ENCODE results near the gene OTX1. TPM values are rescaled to one million over a fixed set of nuclear protein-coding genes. Genes with fewer than 3 reads are reported as not detected.

The OTX1 gene
- total and polyA plus RNA-seq, 2 of the 4 experiments (the other 2 are of a cell fraction) = 0.03 TPM; not detected in 1

- POLR2A ChIA-PET (ENCODE audit: unreplicated experiment) = no interaction called here
- intact Hi-C loops (cut with micrococcal nuclease) (no loop called here), dilution Hi-C loops (cut with HindIII; ENCODE audit: low sequenced_read_pairs, unreplicated experiment) (no loop called here), in situ Hi-C loops (cut with MboI; ENCODE audit: low sequenced_read_pairs) (no loop called here)
- Histone ChIP-seq H3K4me1 (ENCODE audit: control insufficient read depth, insufficient read depth, low read length) (no peaks in the 10 kb centered on the region), H3K14ac (replicated peaks; ENCODE audit: low read depth, low read length) (no peak overlapping the region), H2BK5ac (ENCODE audit: low read depth, low read length, poor library complexity, severe bottlenecking) (no peak overlapping the region), H2BK120ac (ENCODE audit: low read depth, low read length) (no peak overlapping the region), H4K5ac (ENCODE audit: low read depth, low read length) (no peak overlapping the region), H3K18ac (ENCODE audit: low read depth, low read length) (no peak overlapping the region), H4K91ac (ENCODE audit: insufficient read depth, low read depth, low read length) (no peak overlapping the region), H2BK20ac (ENCODE audit: low read depth, low read length) (no peak overlapping the region), H3K9ac (ENCODE audit: low read depth, low read length) (no peak overlapping the region), H3K9me1 (ENCODE audit: insufficient read depth, low read length) (no peaks in the 10 kb centered on the region), H4K8ac (ENCODE audit: low read depth in 2 of 2, low read length in 2 of 2) (no peak overlapping the region), H3K27me3 (ENCODE audit: control insufficient read depth, insufficient read depth, low read length) (no peaks in the 10 kb centered on the region), H3K9me3 (ENCODE audit: control insufficient read depth, insufficient read depth, low read length) (no peaks in the 10 kb centered on the region), H3K56ac (ENCODE audit: extremely low read depth, insufficient read depth, low read length) (no peak overlapping the region), H4K20me1 (ENCODE audit: insufficient read depth, low read length) (no peaks in the 10 kb centered on the region), H2AFZ (replicated peaks; ENCODE audit: low read length, poor library complexity) (no peak overlapping the region), H3K4ac (ENCODE audit: low read depth, low read length) (no peak overlapping the region), H3K4me2 (ENCODE audit: low read depth, low read length) (no peak overlapping the region), H2BK15ac (ENCODE audit: low read depth, low read length) (no peak overlapping the region), H3K27ac (ENCODE audit: insufficient read depth, low read length) (no peak overlapping the region), H3K23ac (ENCODE audit: low read depth, low read length) (no peak overlapping the region), H2AK5ac (ENCODE audit: low read depth, low read length) (no peak overlapping the region), H3K36me3 (ENCODE audit: control insufficient read depth, insufficient read depth, low read length) (no peaks in the 10 kb centered on the region; the same call in 1 of the 2 replicates), H2AK9ac (replicated peaks; ENCODE audit: low read depth, low read length, poor library complexity) (no peak overlapping the region), H3K79me1 (ENCODE audit: low read depth in 1 of 2, low read length in 2 of 2) (no peaks in the 10 kb centered on the region), H3K4me3 (ENCODE audit: insufficient read depth, low read depth, low read length) (no peak overlapping the region)
- no peak for DNase-seq
- no peak for TF ChIP-seq RFX5 (IDR thresholded peaks at IDR 0.05; ENCODE audit: low read depth, low read length)
- no peak for TF ChIP-seq BHLHE40 (IDR thresholded peaks at IDR 0.05; ENCODE audit: low read depth, low read length)
- no peak for TF ChIP-seq POLR2A (IDR thresholded peaks at IDR 0.05; ENCODE audit: low read depth, low read length)
- no peak for TF ChIP-seq MXI1 (IDR thresholded peaks at IDR 0.05; ENCODE audit: borderline replicate concordance, low read depth, low read length)
- TF ChIP-seq CHD1 (IDR thresholded peaks at IDR 0.05; ENCODE audit: low read depth, low read length) = no peak
- no peak for TF ChIP-seq MAFK (IDR thresholded peaks at IDR 0.05; ENCODE audit: low read depth, low read length)
- TF ChIP-seq RCOR1 (IDR thresholded peaks at IDR 0.05; ENCODE audit: insufficient replicate concordance, low read length) = no peak
- no peak for TF ChIP-seq CEBPB (IDR thresholded peaks at IDR 0.05; ENCODE audit: low read depth, low read length)
- no peak for TF ChIP-seq MAZ (IDR thresholded peaks at IDR 0.05; ENCODE audit: borderline replicate concordance, low read depth, low read length)
- no peak for TF ChIP-seq ELK1 (IDR thresholded peaks at IDR 0.05; ENCODE audit: borderline replicate concordance, low read depth, low read length)
- no CpG with 5 or more reads among the region's 4 CpGs for WGBS, 2 experiments (ENCODE audit: extremely low coverage in 2 of 2, insufficient read length in 1 of 2)
- no TSS peak for BruUV-seq (replicated peaks)
- no peak for ATAC-seq (ENCODE audit: low read depth)
- CTCF ChIA-PET = no interaction called here
Observed at GRCh38 chr2:63003351-63003750, 47.3 kb upstream of the OTX1 start.

Measured in IMR-90 (cell line).